PFSK-1 (cell line): Measurements from ENCODE around the gene SYNDIG1.

ENCODE experiments used
- POLR2AphosphoS5 ChIP-seq: IDR thresholded peaks from 2 replicates; pipeline ENCODE4 v1.6.1; 2012; ENCODE audit warnings: low read depth, mild to moderate bottlenecking, control low read depth, low read length, moderate library complexity
- REST ChIP-seq, 2 experiments: IDR thresholded peaks; 2 replicates each; pipeline versions ENCODE4 v1.6.1 to v1.8.0; 2011 to 2012; ENCODE audit warnings: low read depth in 2 of 2, low read length in 2 of 2, control low read depth in 1 of 2, inconsistent platforms in 1 of 2, mild to moderate bottlenecking in 1 of 2, moderate library complexity in 1 of 2; ENCODE audit not compliant: insufficient read depth in 1 of 2

GRCh38 chr20:24598996-24599395 is 129.6 kb downstream of the SYNDIG1 start:
- TF ChIP-seq REST (IDR thresholded peaks at IDR 0.05; ENCODE audit: insufficient read depth in 1 of 2, low read depth in 2 of 2, low read length in 2 of 2), result no peak
- TF ChIP-seq POLR2AphosphoS5, result no peak
